Right lobe of liver (tissue), 6 donors: ENCODE measurements around the gene NTN1. TPM values are rescaled to one million over a fixed set of nuclear protein-coding genes. Genes with fewer than 3 reads are reported as not detected.

Experiments
- ATAC-seq, 4 donors: fragments of 200-7000 bp; cut with Tn5 transposase; one replicate each; pipeline ENCODE4 v1.9.1; 2020; ENCODE audit warnings: mild to moderate bottlenecking in 4 of 4, moderate library complexity in 4 of 4
- DNase-seq, 3 donors: peaks; one replicate each; pipeline ENCODE4 v3.0.0-alpha.2; 2020
- H3K27ac ChIP-seq, 3 donors: fragments of 200-600 bp; one replicate each; pipeline ENCODE4 v1.8.0; 2022
- H3K27me3 ChIP-seq, 2 donors: fragments of 200-600 bp; one replicate each; pipeline ENCODE4 v1.8.0; 2022
- H3K36me3 ChIP-seq, 4 donors: fragments of 200-600 bp; sonication (generic) in 1 of 4; one replicate each; pipeline versions ENCODE4 v1.5.1 to v1.8.0; 2017 to 2022; ENCODE audit warnings: control low read depth in 1 of 4
- H3K4me1 ChIP-seq, 4 donors: fragments of 200-600 bp; sonication (generic) in 1 of 4; one replicate each; pipeline versions ENCODE4 v1.5.1 to v1.8.0; 2017 to 2022; ENCODE audit warnings: control low read depth in 1 of 4
- H3K4me3 ChIP-seq, 3 donors: fragments of 200-600 bp; one replicate each; pipeline ENCODE4 v1.8.0; 2022
- H3K9me3 ChIP-seq, 4 donors: fragments of 200-600 bp; sonication (generic) in 1 of 4; one replicate each; pipeline versions ENCODE4 v1.5.1 to v1.8.0; 2017 to 2022; ENCODE audit warnings: control low read depth in 1 of 4
- POLR2A ChIP-seq: fragments of 450-650 bp; IDR thresholded peaks from one replicate; pipeline ENCODE4 v1.6.1; 2017; ENCODE audit warnings: antibody characterized with exemption, mild to moderate bottlenecking
- WGBS: methylation state at CpG from one replicate; pipeline ENCODE4 v1.1.6; 2018; ENCODE audit warnings: low coverage, low lambda C conversion rate; ENCODE audit not compliant: insufficient coverage; ENCODE audit errors: missing lambda C conversion rate; 5-methylcytosine and 5-hydroxymethylcytosine counted together
- intact Hi-C, 2 donors: fragments of 100-400 bp; cut with DNase I; formaldehyde crosslinking; loops; one replicate each; pipeline versions ENCODE4 v1.11.2 to v1.14.1; 2022
- total RNA-seq, 6 experiments: library from RNA; depleted of rRNA in 2 of 6; stranded (reverse); fragments of >200 nt in 2 of 6; fragmentation: NEBNext Ultra II Directional in 3 of 6; extraction: Animal tissue kit (Norgen Biotek cat#: 25700) in 3 of 6; gene quantifications; one replicate each; pipeline versions ENCODE4 v1.1.0 to v1.2.4, GENCODE V29; 2016 to 2023
- TF ChIP-seq, protein P1 (sequence below), 4 donors: fragments of 200-600 bp in 3 of 4; fragments of 450-650 bp in 1 of 4; IDR thresholded peaks; one replicate each; pipeline versions ENCODE4 v1.5.1 to v1.8.0; 2016 to 2022; ENCODE audit warnings: antibody characterized with exemption in 4 of 4, mild to moderate bottlenecking in 2 of 4
- donor health status: DM: no; HTN: yes; CAD: no.
- donor health status: DM: no; HTN: no; CAD: no.
- donor health status: DM: no; HTN: no; CAD: no.
- donor health status: DM: no; HTN: yes; CAD: no.
- donor health status: DM: no; HTN: yes; CAD: no.

The NTN1 gene
- total RNA-seq, 6 experiments from 2014 or later, result 3.5 to 12.5 (median 8.5) TPM

- TF ChIP-seq, protein P1, sequence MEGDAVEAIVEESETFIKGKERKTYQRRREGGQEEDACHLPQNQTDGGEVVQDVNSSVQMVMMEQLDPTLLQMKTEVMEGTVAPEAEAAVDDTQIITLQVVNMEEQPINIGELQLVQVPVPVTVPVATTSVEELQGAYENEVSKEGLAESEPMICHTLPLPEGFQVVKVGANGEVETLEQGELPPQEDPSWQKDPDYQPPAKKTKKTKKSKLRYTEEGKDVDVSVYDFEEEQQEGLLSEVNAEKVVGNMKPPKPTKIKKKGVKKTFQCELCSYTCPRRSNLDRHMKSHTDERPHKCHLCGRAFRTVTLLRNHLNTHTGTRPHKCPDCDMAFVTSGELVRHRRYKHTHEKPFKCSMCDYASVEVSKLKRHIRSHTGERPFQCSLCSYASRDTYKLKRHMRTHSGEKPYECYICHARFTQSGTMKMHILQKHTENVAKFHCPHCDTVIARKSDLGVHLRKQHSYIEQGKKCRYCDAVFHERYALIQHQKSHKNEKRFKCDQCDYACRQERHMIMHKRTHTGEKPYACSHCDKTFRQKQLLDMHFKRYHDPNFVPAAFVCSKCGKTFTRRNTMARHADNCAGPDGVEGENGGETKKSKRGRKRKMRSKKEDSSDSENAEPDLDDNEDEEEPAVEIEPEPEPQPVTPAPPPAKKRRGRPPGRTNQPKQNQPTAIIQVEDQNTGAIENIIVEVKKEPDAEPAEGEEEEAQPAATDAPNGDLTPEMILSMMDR (IDR thresholded peaks at IDR 0.05), result no peak
- TF ChIP-seq POLR2A, result no peak
- Histone ChIP-seq H3K9me3 (no peaks in the 10 kb centered on the region), H3K27me3 (no peaks in the 10 kb centered on the region), H3K27ac (no peak overlapping the region), H3K4me3 (no peak overlapping the region), H3K36me3 (peaks cover 0 to 2% (median 0%) of the 10 kb centered on the region in 4 donors), H3K4me1 (no peaks in the 10 kb centered on the region)
- WGBS, result 78% methylated on average over 6 of the region's 9 CpGs
- DNase-seq (no peak), ATAC-seq (no peak)
- intact Hi-C loops, result no loop called here
These were observed 245.4 kb downstream of the NTN1 start for GRCh38 chr17:9266697-9267117.

- WGBS, result 100% methylated on average over 5 of the region's 6 CpGs
- Histone ChIP-seq H3K4me1 (no peaks in the 10 kb centered on the region), H3K27me3 (no peaks in the 10 kb centered on the region), H3K36me3 (peaks cover 0 to 2% (median 0%) of the 10 kb centered on the region in 4 donors), H3K4me3 (no peak overlapping the region), H3K27ac (no peak overlapping the region), H3K9me3 (no peaks in the 10 kb centered on the region)
- intact Hi-C loops, result no loop called here
- no peak for DNase-seq
- no peak for ATAC-seq
- TF ChIP-seq, protein P1 (IDR thresholded peaks at IDR 0.05), result no peak
- TF ChIP-seq POLR2A, result no peak
These were observed 247.2 kb downstream of the NTN1 start for GRCh38 chr17:9268546-9268945.

DNA sequence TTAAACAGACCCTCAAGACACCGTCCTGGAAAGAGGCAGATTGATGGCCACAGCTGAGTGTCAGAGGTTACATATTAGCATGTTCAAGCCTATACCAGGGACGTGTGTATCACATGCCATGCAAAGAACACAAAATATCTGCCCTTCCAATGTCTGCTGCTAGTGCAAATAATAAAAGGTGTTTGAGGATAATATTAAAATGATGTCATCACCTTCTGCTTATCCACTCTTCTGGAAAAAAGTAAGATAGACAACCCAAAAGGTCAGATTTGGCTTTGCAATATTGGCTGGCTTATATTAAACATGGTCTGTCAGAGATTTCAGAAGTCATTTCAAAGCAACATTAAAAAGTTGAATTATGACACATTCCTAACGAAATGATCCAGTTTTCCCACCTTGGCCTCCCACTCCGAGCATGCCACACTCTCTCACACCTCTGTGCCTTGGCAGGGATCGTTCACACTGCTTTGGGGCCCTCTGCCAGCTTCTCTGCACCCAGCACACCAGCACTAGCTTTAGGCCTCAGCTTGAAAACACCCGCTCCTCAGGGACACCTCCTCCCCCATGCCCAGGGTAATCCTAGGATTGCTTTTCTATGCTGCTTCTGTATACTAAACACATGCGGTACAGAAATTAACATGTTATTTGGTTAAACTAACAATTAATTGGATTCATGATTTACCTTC lies 248.2 kb downstream of the NTN1 start:
- intact Hi-C loops, result no loop called here
- H3K27ac ChIP-seq, result no peak overlapping the region

GRCh38 chr17:9270921-9271320 lies 249.6 kb downstream of the NTN1 start:
- ATAC-seq (no peak), DNase-seq (no peak)
- Histone ChIP-seq H3K36me3 (peaks cover 0 to 2% (median 0%) of the 10 kb centered on the region in 4 donors), H3K4me1 (no peaks in the 10 kb centered on the region), H3K27ac (no peak overlapping the region), H3K9me3 (no peaks in the 10 kb centered on the region), H3K4me3 (no peak overlapping the region), H3K27me3 (no peaks in the 10 kb centered on the region)
- TF ChIP-seq POLR2A, result no peak
- TF ChIP-seq, protein P1 (IDR thresholded peaks at IDR 0.05), result no peak
- WGBS, result 88% methylated on average over 9 of the region's 9 CpGs
- intact Hi-C loops, result no loop called here

More for the DNA sequence above, 248.2 kb downstream of the NTN1 start:
- WGBS, result 73% methylated on average over 5 of the region's 7 CpGs
- Histone ChIP-seq H3K9me3 (no peaks in the 10 kb centered on the region), H3K4me3 (no peak overlapping the region), H3K36me3 (peaks cover 0 to 2% (median 0%) of the 10 kb centered on the region in 4 donors), H3K4me1 (no peaks in the 10 kb centered on the region), H3K27me3 (no peaks in the 10 kb centered on the region)
- DNase-seq (no peak), ATAC-seq (no peak)
- no peak for TF ChIP-seq POLR2A
- TF ChIP-seq, protein P1 (IDR thresholded peaks at IDR 0.05), result no peak
